ENCODE measurements around the gene SLC29A2.

The SLC29A2 gene
- 16.6 to 24.5 reads per million in 2 experiments for total RNA-seq

- DNase-seq (ENCODE audit: low read depth), result peak; percentile 69
These were observed at the start of gene SLC29A2 for GRCh38 chr11:66371627-66372415. SLC29A2 (minus strand) TSS chr11:66371760; CDS start chr11:66371591, 169 bp downstream.

DNA sequence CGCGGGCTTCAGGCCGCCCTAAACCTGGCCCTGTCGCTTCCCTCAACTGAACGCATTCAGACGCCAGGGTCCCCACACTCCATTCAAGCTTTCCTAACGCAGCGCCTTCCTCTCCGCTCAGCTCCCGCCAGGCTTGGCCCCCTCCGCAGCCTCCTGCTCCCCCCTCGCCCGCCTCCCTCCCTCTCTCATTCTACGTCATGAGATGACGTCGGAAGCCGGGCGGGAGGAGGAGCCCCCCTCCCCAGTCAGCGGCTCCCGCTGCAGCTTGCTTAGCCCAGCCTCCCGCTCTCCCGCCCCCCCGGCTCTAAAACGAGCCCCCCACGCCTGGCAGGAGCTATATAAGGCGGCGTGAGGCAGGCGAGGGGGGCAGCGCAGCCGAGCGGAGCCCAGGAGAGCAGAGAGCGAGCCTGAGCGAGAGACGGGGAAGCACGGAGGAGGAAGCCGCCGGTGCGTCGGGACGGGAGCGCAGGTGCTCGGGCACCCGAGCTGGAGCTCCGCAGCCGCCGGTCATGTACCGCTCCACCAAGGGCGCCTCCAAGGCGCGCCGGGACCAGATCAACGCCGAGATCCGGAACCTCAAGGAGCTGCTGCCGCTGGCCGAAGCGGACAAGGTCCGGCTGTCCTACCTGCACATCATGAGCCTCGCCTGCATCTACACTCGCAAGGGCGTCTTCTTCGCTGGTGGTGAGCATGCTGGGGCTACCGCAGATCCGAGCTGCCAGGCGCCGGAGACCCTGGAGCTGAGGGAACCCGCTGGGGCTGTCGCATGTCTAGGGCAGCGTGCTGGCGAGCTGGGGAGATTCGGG lies 49.3 kb upstream of the SLC29A2 start, which contains the start of gene NPAS4:
Gene NPAS4, plus strand, starts transcription at position 365 of the 806 bp plus-strand sequence. Its CDS starts 145 bp downstream, at position 510.
- DNase-seq (ENCODE audit: low read depth), result no peak

- no peak for DNase-seq (ENCODE audit: low read depth)
These were observed 48.3 kb upstream of the SLC29A2 start for GRCh38 chr11:66419825-66420224.

GRCh38 chr11:66418986-66419308 lies 47.4 kb upstream of the SLC29A2 start:
- DNase-seq (ENCODE audit: low read depth), result no peak

- DNase-seq (ENCODE audit: low read depth), result peak; percentile 31
These were observed 46.8 kb upstream of the SLC29A2 start for GRCh38 chr11:66418168-66418985.

DNA sequence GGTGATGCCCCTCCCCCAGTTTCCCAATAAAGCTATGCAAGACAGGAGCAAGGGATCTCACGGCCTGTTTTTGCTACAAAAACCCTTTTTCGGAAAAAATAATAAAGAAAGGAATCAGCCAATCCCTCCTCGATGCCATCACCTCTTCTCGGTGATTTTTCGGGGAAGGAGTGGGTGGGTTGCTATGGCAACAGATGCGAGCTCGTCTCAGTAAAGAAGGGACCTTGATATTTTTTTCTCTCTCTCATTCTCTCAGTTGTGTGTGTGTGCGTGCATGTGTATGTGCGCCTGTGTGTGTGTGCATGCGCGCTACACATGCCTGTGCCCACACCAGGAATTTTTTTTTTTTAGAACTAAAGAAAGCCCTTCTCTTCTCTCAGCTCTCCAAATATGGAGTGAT lies 45.4 kb upstream of the SLC29A2 start:
- no peak for DNase-seq (ENCODE audit: low read depth)

- no peak for DNase-seq (ENCODE audit: low read depth)
These were observed 43.9 kb upstream of the SLC29A2 start for GRCh38 chr11:66415423-66415822.

GRCh38 chr11:66414120-66414934 lies 42.8 kb upstream of the SLC29A2 start:
- DNase-seq (ENCODE audit: low read depth), result no peak

GRCh38 chr11:66413167-66413566 lies 41.6 kb upstream of the SLC29A2 start:
- DNase-seq (ENCODE audit: low read depth), result no peak

DNA sequence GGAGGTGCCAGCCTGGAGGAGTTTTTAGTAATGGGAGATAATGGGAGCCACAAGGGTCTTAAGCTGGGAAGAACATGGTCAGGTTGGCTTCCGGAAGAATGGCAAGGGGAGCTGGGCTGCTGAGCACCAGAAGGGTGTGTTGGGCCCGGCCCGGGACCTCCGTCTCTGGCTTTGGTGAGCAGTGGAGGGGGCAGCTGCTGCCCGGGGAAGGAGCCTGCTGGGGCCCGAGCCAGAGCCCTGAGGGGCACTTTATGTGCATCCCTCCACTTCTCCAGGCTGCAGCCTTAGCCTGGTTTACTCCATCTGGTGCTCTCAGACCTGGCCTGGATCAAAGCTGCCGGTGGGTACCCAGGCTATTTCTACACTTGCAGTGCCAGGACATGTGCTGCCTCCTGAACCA lies 40.5 kb upstream of the SLC29A2 start:
- DNase-seq (ENCODE audit: low read depth), result no peak

GRCh38 chr11:66411323-66411722 lies 39.8 kb upstream of the SLC29A2 start:
- DNase-seq (ENCODE audit: low read depth), result no peak

- no peak for DNase-seq (ENCODE audit: low read depth)
These were observed 38.6 kb upstream of the SLC29A2 start for GRCh38 chr11:66410191-66410590.

DNA sequence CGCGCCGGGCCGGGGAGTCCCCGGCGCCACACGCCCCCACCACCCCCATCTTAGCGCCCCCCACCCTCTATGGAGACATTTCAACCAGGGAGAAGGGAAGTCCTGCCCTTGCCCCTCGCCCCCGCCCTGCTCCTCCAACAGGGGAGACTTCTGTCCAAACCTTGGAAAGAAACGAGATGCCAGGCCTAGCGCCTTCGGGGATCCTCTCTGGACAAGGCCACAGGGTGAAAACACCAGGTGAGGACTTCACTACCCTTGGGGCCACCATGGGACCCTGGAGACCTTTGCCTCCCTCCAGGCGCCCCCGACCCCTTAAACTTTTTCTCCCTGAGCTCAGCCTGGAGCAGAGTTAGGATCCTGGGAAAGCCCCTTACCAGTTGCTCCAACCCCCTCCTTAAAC lies 37.7 kb upstream of the SLC29A2 start:
- DNase-seq (ENCODE audit: low read depth), result no peak

DNA sequence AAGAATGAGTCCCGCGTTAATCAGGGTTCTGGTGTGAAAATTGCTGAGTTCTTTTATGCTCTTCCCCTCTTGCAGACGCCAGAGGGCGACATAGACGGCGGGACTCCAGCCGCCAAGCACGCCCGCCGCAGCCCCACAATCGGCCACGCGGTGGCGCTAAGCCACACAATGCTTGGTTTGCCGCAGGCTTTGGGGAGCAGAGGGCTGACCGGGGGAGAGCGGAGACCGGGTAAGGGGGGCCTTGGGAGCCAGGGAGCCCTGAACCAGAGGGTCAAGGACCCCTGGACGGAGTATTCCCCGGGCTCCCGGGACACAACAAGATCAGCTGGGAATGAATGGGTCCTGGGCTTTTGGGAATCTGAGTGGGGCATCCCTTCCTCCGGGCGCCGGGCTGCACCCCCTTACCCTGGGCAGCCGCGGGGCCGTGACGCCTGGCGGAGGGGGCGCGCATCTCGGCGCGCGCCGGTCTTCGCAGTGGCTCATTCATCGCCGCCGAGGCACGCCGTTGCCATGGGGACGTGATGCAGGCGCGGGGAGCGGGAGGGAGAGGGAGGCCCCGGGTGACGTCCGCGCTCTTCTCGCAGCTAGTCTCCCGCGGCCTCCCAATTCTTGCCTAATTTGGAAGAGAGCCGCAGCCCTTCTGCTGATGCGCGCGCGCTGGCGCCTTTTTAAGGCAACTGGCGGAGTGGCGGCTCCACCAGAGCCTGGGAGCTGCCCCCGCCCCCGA lies 37.1 kb upstream of the SLC29A2 start:
- peak; percentile 87 for DNase-seq (ENCODE audit: low read depth)

GRCh38 chr11:66407651-66408050 lies 36.1 kb upstream of the SLC29A2 start:
- DNase-seq (ENCODE audit: low read depth), result no peak

- DNase-seq (ENCODE audit: low read depth), result no peak
These were observed 22.4 kb upstream of the SLC29A2 start for GRCh38 chr11:66393954-66394353.

DNA sequence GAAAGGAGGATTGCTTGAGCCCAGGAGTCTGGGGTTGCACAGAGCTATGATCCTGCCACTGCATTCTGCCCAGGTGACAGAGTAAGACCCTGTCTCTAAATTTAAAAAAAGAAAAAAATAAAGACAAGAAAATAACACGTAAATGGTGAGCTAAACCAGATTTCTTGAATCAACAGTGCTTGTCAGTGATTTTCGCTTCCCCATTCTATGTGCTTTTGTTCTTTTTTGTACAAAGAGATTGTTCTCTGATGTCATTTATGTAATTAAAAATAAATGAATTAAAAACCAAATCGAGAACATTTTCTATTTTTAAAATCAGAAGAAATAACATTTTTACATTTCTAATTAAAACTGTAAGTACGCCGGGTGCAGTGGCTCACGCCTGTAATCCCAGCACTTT lies 19.8 kb upstream of the SLC29A2 start:
- no peak for DNase-seq (ENCODE audit: low read depth)

GRCh38 chr11:66388780-66389386 lies 17.3 kb upstream of the SLC29A2 start:
- DNase-seq (ENCODE audit: low read depth), result peak; percentile 64

DNA sequence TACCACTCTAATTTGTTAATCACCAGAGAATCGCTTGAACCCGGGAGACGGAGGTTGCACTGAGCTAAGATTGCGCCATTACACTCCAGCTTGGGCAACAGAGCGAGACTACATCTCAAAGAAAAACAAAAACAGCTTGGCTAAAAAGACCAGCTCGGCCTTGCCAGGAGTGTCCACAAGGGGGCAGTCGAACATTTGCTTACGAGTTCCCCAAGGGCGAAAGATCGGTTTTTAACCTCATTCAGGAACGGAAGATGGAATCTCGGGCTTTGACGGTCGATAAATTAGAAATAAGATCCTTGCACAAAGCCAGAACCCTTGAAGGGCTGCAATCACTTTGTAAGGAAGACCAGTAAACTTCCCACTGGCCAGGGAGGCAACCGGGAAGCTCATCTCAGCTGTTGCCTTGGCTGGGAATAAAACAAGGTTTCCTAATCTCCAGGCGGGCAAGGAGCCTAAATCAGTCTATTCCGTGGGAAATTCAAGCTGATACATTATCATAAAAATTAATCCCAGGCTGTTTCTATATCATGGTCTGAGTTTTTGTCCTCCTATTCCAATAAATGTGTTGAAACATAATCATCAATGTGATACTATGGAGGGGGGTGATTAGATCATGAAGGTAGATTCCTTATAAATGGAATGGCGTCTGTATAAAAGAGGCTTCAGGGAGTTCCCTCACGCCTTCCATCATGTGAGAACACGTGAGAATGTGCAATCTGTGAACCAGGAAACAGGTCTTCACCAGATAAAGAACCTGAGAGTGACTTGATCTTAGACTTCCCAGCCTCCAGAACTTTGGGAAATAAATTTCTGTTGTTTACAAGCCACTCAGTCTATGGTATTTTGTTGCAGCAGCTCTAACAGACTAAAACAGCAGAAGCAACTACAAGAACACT lies 14.9 kb upstream of the SLC29A2 start:
- DNase-seq (ENCODE audit: low read depth), result peak; percentile 76
